NAMALWA (cell line): Measurements from ENCODE around the gene ETDA.
"Not testable (repeated sequence)": the region's sequence is repeated elsewhere in the genome, so short reads cannot be mapped to it uniquely, and the experiment has no call there.

Source experiments
- DNase-seq: peaks from one replicate; pipeline ENCODE4 v3.0.0-alpha.2; 2015; ENCODE audit warnings: low spot score

Gene ETDA

DNA sequence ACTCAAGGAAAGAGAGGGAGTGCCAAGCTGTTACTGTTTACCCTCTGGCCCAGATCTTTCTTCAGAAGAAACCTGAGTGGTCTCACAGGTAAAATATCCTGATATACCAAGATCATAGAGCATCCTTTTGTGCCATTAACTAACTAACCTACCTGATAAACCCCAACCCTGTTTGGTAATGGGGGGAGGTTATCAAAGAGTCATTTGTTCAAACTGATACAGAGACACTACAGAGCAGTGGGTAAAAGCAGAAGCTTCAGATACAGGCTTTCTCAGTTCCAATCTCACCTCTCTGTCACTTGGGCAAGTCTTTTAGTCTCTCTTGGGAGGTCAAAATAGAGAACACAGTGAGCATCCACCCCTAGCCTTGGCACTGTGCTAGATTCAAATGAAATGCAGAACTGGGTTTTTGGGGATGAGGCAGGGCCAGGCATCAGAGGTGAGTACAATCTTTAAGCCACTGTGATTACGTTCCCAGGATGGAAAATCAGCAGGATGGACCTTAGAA, at the start of gene ETDA:
Gene ETDA, plus strand, starts transcription at position 51 of the 508 bp plus-strand sequence. CDS start 1,216 bp downstream, outside the sequence.
- not testable (repeated sequence) for DNase-seq

GRCh38 chrX:135206427-135206826, 45.4 kb upstream of the ETDA start:
- DNase-seq, result not testable (repeated sequence)

- no peak for DNase-seq
These were observed 38.5 kb upstream of the ETDA start for GRCh38 chrX:135213200-135213844.

- DNase-seq, result not testable (repeated sequence)
These were observed 5.9 kb upstream of the ETDA start for GRCh38 chrX:135245989-135246388.

DNA sequence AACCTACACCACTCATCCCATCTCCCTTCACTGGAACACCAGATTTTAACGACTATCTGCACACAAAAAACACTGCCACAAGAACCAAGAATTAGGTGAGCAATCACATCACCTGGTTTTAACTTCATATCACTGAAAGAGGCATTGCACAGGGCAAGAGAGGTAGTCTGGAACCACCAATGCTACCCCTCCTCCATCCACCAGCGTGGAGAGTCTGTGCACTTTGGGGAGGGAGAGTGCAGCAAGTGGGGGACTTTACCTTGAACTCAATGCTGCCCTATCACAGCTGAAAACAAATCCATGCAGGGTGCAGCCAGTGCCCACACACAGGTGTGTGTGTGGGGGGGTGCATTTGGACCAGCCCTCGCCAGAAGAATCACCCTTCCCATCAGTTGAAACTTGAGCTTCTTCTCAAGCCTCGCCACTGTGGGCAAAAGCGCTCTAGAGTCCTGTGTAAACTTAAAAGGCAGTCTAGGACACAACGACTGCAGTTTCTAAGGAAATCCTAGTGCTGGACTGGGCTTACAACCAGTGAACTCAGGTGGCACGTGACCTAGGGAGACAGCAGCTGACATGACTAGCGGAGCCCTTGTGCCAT, 4.3 kb downstream of the ETDA start:
- DNase-seq, result not testable (repeated sequence)

GRCh38 chrX:135256923-135257322, 5.1 kb downstream of the ETDA start:
- DNase-seq, result no peak

DNA sequence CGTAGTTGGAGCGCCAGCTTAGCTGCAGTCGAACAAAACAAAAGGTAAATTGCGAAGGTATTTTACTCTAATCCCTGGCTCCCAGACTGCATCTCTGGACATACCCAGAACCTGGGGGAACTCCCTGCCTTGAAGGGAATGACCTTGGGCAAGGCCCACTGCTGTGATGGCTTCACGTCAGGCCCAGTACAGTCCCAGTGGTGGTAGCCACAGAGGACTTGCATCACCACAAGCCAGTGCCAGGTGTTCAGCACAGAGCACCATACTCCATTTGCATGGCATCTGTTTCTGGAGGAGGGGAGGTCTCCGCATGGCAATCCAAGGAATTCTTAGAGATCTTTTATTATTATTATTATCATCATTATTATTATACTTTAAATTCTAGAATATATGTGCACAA, 5.6 kb downstream of the ETDA start:
- DNase-seq, result no peak

DNA sequence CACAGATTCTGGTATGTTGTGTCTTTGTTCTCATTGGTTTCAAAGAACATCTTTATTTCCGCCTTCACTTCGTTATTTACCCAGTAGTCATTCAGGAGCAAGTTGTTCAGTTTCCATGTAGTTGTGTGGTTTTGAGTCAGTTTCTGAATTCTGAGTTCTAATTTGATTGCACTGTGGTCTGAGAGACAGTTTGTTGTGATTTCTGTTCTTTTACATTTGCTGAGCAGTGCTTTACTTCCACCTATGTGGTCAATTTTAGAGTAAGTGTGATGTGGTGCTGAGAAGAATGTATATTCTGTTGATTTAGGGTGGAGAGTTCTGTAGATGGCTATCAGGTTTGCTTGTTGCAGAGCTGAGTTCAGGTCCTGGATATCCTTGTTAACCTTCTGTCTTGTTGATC, 9.1 kb downstream of the ETDA start:
- DNase-seq, result not testable (repeated sequence)

- DNase-seq, result not testable (repeated sequence)
These were observed 11.5 kb downstream of the ETDA start for GRCh38 chrX:135263376-135263775.

- DNase-seq, result no peak
These were observed 12.3 kb downstream of the ETDA start for GRCh38 chrX:135264206-135264605.

DNA sequence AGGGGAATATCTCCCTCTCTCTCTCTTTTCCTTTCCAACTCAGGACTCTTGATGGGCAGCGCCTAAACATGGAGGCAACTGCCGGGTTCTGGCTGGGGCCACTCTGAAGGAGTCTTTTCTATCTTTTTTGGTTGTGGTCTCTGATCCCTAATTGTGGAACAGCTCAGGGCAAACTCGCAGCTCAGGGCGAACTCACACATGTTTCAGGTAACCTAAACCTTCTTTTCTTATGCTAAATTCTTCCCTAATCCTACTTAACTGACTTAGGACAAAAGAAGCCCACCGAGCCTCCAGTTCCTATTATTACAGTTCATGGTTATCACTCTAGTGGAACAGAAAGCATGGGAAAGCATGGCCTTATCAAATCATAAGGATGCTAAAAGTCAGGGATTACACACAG, 21.3 kb downstream of the ETDA start:
- DNase-seq, result no peak

GRCh38 chrX:135275973-135276372, 24.1 kb downstream of the ETDA start:
- no peak for DNase-seq

- DNase-seq, result no peak
These were observed 35.5 kb downstream of the ETDA start for GRCh38 chrX:135287266-135287823.

GRCh38 chrX:135295238-135295943, 43.5 kb downstream of the ETDA start:
- no peak for DNase-seq

DNA sequence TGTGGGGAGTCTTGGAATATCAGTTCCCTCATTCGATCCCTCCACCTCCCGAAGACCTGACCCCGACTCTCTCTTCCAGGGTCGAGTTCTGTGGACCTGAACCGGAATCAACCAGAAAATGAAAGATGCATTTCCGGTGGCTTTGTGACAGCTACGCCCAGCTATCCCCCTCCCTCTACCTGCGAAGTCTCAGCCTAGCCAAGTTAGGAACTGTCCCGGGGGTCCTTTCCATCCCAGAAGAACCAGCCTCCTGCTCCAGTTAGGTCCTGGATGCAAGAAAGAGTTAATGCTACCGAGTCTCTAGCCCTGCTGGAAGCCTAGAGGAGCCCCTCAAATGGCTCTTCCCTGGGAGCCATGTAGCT, 44.1 kb downstream of the ETDA start:
- no peak for DNase-seq

GRCh38 chrX:135302269-135302873, 50.5 kb downstream of the ETDA start:
- no peak for DNase-seq
